ENCODE data around the gene AOPEP. TPM values are rescaled to one million over a fixed set of nuclear protein-coding genes. Genes with fewer than 3 reads are reported as not detected.
A peak's percentile ranks its signal among the peaks of the same experiment; 100 is the strongest.

AOPEP gene
- total RNA-seq, 1 experiment from 2014 or later = 36.4 TPM

GRCh38 chr9:94891183-94891582, 164.7 kb downstream of the AOPEP start:
- Histone ChIP-seq H3K27ac (ENCODE audit: low read length) (no peak overlapping the region), H3K36me3 (ENCODE audit: control insufficient read depth, insufficient read depth, low read length) (no peaks in the 10 kb centered on the region), H3K27me3 (ENCODE audit: control insufficient read depth, insufficient read depth, low read length) (no peaks in the 10 kb centered on the region), H3K4me3 (ENCODE audit: low read depth in 2 of 2, low read length in 2 of 2) (no peak overlapping the region), H3K9me3 (ENCODE audit: control insufficient read depth, insufficient read depth, low read depth, low read length) (peaks cover 12% of the 10 kb centered on the region; the same call in 1 of the 2 replicates), H3K4me1 (ENCODE audit: control insufficient read depth, insufficient read depth, low read length) (peaks cover 6% of the 10 kb centered on the region; the same call in 1 of the 2 replicates)
- in situ Hi-C loops (cut with HindIII; ENCODE audit: low pct_unique_long_range_greater_than_20kb, low sequenced_read_pairs) (no loop called here), intact Hi-C loops (cut with micrococcal nuclease; ENCODE audit: unreplicated experiment) (no loop called here)
- TF ChIP-seq CTCF (IDR thresholded peaks at IDR 0.05) (no peak), REST (IDR thresholded peaks at IDR 0.05; ENCODE audit: insufficient read depth in 1 of 2, low read depth in 2 of 2, low read length in 1 of 2) (no peak), TCF7L2 (IDR thresholded peaks at IDR 0.05; ENCODE audit: low read depth, low read length) (no peak), POLR2AphosphoS5 (IDR thresholded peaks at IDR 0.05; ENCODE audit: low read depth, low read length) (no peak), SIN3A (IDR thresholded peaks at IDR 0.05; ENCODE audit: borderline replicate concordance, insufficient read depth, low read depth, low read length) (no peak)
- no TSS peak for BruUV-seq (replicated peaks)
- no peak for DNase-seq (ENCODE audit: low read depth, low spot score)
- no peak for ATAC-seq
- CTCF ChIA-PET = no interaction called here
- POLR2A ChIA-PET = no interaction called here

GRCh38 chr9:94892675-94893074, 166.2 kb downstream of the AOPEP start:
- intact Hi-C loops (cut with micrococcal nuclease; ENCODE audit: unreplicated experiment) = no loop called here
- ChIA-PET POLR2A (no interaction called here), CTCF (no interaction called here)
- Histone ChIP-seq H3K27me3 (ENCODE audit: control insufficient read depth, insufficient read depth, low read length) (no peaks in the 10 kb centered on the region), H3K4me1 (ENCODE audit: control insufficient read depth, insufficient read depth, low read length) (peaks cover under 1% of the 10 kb centered on the region; the same call in 1 of the 2 replicates), H3K9me3 (ENCODE audit: control insufficient read depth, insufficient read depth, low read depth, low read length) (peaks cover 12% of the 10 kb centered on the region; the same call in 1 of the 2 replicates), H3K4me3 (ENCODE audit: low read depth in 2 of 2, low read length in 2 of 2) (no peak overlapping the region), H3K27ac (ENCODE audit: low read length) (peak overlapping the region; percentile 63; the same call in 1 of the 2 replicates), H3K36me3 (ENCODE audit: control insufficient read depth, insufficient read depth, low read length) (no peaks in the 10 kb centered on the region)
- TF ChIP-seq SIN3A (IDR thresholded peaks at IDR 0.05; ENCODE audit: borderline replicate concordance, insufficient read depth, low read depth, low read length) (no peak), REST (IDR thresholded peaks at IDR 0.05; ENCODE audit: insufficient read depth in 1 of 2, low read depth in 2 of 2, low read length in 1 of 2) (no peak), TCF7L2 (IDR thresholded peaks at IDR 0.05; ENCODE audit: low read depth, low read length) (no peak), POLR2AphosphoS5 (IDR thresholded peaks at IDR 0.05; ENCODE audit: low read depth, low read length) (no peak), CTCF (IDR thresholded peaks at IDR 0.05) (no peak)
- in situ Hi-C loops (cut with HindIII; ENCODE audit: low pct_unique_long_range_greater_than_20kb, low sequenced_read_pairs) = no loop called here
- no TSS peak for BruUV-seq (replicated peaks)
- no peak for DNase-seq (ENCODE audit: low read depth, low spot score)
- no peak for ATAC-seq

All from Panc1 (cell line).